ENCODE measurements around the gene USP31.

The USP31 gene

DNA sequence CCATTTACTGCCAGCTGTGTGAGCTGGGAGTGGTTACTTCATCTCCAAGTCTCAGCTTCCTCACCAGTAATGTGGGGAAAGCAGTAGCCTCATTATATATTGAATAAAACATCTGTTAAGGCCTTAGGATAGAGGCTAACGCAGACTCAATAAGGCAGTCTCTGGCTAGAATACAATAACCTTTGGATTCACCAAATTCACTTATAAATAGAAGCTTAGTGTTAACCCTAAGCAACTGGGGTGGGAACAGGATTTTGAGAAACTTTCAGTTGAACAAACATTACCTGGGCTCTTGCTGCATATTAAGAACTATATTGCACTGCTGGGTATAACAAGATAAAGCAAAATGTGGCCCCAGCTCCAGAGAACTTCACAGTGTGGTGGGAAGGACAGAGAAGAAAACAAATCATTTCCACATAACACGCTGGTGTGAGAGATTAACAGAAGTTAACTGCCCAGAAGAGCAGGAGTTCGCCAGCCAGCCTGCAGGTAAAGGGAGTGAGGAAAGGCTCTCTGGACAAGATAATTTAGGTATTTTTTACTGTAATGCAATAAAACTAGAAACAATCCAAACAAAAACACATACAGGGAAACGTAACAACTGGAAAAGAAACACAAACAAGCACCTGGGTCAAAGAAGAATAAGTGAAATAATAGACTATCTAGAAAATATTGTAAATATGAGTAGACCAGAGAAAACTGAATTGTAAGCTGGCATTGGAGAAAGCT lies 57.0 kb downstream of the USP31 start:
- no peak for DNase-seq

DNA sequence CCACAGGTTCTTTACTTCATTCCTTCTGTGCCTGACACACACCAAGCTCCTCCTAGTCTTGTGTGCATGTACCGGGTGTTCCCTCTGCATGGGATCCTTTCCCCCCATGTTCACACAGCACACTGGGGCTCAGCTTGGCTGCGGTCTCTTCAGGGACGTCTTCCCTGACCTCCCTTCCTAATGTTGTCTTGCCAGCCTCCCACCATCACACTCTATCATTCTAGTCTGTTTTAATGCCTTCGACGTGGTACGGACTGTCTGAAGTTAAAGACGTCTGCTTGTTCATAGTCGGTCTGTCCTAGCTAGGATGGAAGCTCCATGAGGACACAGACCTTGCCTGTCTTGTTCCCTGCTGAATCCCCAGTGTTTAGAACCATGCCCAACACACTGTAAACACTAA lies 60.1 kb downstream of the USP31 start:
- no peak for DNase-seq

DNA sequence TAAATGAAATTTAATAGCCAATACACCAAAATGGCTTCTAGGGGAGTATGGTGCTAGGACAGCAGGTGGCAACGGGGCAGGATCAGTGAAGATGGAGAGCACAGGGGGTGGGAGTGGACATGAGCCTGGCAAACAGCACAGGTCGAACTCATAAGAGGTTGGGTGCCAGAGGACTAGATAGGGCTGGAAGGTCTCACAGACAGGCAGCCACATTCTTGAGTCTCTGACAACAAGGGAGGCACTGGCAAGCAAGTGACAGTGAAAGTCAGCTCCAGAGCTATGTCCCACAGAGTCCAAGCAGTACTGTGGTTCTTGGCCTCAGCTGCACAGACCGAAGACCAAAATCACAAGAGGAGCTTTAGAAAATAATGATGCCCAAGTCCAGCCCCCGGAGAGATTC lies 61.2 kb downstream of the USP31 start:
- DNase-seq, result no peak

DNA sequence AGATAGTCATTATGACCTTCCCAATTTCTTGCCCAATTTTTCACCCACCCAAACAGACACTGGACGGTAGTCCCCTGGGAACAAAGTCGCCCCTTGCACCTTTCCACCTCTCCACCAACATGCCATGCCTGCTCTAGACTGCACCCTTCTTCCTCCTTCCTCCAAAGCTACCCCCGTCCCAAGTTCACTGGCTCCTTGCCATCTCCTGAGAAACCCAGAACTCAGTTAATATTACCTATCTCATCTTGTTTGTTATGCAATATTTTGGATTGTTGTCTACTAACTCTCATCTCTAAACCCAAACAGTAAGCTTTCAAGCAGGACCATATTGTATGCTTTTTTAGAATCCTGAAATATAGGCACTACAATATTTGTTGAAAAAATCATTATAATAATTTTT lies 63.3 kb downstream of the USP31 start:
- DNase-seq, result no peak

DNA sequence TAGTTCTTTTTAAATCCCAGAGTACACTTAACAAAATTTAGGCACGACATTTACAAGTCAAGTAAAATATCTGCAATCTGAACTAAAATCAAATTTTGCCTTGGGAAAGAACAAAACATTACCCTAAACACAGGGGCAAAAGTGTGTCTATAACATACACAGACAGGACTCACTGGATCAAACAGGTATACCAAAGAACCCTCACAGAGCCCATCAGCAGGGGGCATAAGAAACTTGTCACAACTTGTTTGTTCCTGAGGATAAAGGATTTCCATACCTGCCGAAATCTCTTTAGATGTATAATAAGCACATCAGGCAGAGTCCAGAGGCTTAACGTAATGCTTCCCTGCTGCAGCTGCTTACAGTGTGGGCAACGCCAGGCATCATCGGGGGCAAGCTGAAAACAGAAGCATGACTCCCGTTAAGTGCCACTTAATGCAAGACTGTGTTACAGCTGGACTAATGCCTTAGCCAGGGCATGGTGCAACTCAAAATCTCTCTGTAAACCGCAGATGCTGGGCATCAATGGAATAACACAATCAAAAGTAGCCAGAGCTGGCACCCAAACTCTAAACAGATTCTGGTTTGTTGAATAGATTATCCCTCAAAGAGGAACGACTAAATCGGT lies 67.0 kb downstream of the USP31 start:
- DNase-seq, result peak; percentile 10

DNA sequence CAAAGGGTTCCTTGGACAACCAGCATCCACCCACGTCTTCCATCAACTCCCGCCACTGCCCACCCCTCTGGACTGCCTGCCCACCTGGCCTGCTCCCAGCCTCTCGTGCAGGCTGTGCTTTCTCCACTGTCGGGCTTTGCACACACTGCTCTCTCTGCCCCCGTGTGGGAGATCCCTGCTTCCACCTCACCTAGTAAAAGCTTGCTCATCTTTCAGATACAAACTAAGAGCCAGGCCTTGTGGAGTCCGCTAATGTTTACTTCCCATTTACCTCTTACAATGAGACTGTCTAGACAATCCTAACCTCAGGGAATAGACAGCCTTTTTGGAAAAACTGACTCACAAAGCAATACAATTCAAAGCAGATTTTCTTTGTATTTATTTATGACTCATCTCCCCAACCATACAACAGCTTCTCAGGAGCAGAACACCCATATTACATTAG lies 67.6 kb downstream of the USP31 start:
- no peak for DNase-seq

DNA sequence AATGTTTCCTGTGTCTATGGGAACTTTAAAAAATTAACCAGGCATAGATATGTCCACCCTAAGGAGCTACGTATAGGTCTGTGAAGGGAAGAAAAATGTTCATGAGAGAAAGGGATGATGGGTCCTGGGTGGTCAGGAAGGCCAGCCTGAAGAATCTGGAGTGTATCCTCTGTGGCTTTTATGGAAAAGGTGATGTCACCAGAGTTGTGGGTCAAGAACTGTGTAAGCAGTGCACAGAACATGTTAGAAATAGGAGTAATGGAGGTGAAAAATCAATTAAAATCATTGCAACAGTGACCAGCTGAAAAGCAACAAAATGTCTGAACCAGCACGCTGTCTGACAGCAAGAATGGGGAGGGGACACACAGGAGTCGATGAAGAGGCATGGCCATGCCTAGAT lies 68.5 kb downstream of the USP31 start:
- no peak for DNase-seq

DNA sequence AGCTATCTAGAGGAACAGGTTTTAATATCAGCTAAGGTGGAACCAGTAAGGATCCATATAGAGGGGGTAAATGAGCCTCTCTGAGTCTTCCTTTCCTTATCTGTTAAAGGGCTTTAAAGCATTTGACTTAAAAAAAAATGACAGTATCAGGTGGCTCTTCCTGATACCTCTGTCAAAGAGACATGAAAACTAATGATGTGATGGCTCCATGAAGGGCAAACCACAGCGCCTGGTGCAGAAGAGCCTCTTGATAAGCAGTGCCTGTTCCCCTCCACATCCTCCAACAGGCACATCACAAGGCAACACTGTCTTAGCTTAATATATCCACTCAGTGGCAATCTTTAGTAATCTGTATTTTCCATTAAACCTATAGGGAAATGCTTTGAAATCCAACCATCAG lies 68.9 kb downstream of the USP31 start:
- DNase-seq, result no peak

DNA sequence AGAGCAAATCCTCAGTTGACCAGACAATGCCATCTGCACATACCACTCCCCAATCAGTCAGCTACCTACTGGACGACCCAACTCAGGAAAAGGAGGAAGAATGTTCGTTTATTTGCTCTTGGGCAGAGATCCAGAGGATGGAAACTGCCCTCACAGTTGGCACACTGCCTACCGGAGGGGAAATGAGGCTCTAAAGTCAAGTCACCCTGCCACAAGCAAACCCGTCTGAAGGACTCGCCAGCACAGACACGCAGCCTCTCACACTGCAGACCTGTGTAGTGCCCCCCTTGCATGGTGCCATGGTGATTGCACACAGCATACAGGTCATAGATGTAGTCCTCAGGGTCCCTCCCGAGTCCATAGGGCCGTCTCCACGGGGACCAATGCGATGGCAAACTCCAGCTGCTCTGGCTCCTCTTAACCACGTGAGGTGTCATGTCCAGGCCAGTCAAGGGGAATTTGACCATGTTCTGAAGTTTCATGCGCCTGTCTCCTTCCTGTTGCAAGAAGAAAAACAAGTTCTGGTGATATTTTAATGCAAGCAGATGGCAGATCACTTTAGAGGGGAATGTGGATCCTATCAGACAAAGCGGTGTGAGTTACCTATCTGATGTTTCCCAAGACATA lies 69.5 kb downstream of the USP31 start:
- no peak for DNase-seq

DNA sequence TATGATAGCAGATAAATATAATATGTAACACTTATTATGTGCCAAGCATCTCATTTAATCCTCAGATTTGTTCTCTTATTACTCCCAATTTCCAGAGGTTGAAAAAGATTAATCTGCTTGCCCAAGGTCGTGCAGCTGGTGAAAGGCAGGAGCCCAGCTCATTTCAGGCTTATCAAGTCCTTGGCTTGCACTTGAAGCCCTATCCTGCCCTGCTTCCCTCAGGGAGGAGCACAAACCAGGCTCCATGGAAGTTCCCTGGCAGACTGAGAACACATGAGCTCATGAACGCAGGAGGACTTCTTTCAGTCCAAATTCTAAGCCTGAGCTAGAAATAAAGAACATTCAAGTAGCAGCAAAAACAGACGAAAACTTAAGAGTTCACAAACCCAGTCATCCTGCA lies 74.8 kb downstream of the USP31 start:
- DNase-seq, result no peak

DNA sequence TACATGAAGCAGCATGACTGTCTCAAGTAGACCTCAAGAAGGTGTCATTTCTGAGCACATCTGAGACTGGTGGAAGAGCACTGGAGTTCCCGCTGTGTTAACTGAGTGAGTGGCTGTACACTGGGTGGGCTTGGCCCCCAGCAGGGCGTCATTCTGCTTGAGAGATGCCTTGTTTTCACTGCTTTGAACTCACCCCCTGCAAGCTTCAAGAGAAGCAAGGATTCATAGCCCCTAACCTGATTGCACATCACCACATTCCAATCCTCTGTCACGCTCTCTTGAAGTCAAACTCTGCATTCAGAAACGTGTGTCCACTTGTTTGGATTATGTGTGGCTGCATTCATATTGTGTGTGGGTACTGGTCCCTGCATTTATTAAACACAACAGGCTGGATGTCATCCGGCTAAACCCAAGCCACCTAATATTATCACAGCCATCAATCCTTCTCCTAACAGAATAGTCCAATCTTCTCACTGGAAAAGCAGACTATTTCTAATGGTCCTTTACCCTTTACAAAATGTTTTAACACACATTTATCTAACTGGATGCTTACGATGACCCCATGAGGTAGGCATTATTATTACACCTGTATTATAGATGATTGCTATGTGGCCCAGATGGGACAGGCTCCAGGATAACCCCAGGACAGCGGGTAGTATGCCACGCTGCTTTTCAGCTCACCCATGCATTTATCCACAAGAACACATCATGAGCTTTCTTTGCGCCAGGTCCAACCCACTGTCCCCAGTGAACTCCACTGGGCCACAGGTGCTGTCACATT lies 76.3 kb downstream of the USP31 start:
- peak; percentile 4 for DNase-seq

DNA sequence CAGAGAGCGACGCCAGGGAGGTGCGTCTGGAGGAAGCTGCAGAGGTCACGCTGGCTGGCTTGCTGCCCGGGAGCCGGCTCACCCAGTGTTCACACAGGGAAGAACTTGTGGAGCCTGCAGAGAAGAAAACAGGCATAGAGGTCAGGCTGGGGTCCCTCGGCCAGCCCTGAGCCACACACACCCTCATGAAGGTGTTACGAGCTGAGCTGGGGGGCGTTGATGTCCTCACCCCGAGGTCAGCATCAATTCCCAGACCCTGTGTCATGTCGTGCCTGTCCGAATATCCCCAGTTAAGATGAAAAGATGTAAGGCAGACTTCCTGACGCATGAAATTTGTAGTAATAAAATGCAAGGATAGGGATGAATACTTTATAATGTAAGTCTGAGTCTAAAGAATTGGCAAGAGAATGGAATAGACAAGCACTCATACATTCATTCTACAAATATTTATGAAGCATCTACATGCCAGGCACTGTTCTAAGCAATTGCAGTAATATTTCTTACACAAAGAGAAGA lies 77.1 kb downstream of the USP31 start:
- DNase-seq, result no peak

DNA sequence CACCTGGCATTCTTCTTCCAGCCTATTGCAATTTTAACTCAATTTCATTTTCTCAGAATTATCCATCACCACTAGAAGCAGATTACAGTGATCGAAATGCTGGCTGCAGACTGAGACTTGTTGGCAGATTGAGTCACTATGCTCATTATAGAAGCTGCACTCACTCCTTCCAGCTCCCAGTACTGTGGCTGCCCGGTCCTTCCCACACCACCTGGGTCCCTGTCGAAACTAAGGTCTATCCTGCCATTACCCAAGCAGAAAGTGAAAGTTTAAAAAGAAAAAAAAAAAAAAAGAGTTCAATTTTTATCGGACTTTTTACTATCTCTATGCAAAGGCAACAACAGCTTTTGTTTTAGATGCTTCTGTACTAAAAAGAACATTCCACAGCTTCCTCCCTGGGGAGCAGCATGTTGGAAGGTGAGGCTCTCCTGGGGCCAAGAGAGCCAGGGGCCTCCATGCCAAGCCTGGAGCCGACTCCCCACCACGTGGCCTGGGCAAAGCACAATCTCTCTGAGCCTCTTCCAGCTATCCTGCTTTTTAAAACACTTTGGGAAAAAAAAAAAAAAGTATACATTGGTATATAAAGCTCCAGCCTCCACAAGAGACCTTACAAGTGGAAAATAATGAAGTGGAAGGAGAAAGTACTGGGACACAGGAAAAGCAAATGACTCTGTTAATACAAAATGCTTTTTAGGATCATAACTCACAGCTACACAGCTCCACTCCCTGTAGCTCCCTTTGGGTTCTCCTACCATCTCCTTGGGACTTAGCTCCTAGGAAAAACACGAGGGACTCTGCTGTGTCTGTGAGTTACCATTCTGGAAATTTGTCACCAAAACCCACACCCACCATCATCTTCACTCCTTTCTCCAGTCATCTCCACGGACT lies 77.8 kb downstream of the USP31 start:
- DNase-seq, result peak; percentile 41

DNA sequence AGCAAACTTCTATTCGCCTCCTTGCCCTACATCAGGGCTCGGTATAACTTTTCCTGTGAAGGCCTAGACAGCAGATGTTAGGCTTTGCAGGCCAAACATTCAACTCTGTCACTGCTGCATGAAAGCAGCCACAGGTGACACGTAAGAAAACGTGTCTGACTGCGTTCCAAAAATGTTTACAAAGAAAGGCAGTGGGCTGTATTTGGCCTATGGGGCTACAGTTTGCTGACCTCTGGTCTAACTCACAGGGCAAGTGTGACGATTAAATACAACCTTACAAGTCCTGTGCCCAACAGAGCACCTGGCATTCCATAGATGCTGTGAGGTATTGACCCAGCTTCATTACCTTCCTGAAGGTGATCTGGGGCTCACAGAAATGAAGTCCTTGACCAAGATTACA lies 79.4 kb downstream of the USP31 start:
- DNase-seq, result no peak

DNA sequence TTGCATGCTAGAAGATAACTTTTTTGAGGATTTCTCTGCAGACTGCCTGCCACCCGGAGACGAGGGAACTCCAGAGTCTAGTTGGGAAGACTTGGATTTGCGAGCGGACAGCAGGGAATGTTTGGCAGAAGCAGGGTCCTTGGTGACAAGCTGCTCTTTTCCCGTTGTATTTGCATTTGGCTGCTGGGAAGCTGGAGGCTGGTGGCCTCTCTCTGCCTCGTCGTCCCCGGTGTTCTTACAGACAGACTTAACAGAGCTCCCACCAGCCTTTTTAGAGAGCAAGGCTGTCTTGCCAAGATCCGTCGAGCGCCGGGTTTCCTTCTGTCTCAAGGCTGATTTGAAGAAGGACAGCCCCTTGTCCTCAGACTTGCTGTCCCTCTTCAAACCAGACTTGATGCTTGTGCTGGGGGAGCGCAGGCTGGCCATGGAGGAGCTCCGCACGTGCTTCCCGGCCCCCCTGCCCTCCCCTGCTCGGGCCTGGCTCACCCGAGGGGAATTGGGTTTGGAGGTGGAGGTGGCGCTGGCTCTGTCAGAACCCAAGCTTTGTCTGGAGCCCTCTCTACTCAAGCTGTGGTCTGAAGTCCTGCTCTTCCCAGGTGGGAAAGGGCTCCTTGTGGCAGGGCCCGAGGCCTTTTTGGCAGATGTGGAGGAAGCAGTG lies 81.0 kb downstream of the USP31 start:
- DNase-seq, result no peak

DNA sequence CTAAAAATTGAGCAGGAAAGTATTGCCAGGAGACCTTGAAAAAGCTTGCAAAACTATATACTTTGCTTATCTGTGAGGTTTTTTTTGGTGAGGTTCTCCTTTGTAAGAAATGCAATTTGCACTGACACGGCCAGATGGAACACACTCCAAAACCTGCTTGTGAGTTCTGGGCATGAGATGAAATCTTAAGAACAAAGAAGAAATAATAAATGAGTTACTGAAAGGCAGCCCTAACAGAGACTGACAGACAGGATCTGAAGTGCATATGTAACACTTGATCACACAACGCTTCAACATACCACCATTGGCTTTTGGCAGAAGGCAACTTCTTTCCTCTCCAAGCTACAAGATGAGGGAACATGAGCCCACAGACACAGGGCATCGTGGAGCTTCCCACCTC lies 82.6 kb downstream of the USP31 start:
- no peak for DNase-seq

DNA sequence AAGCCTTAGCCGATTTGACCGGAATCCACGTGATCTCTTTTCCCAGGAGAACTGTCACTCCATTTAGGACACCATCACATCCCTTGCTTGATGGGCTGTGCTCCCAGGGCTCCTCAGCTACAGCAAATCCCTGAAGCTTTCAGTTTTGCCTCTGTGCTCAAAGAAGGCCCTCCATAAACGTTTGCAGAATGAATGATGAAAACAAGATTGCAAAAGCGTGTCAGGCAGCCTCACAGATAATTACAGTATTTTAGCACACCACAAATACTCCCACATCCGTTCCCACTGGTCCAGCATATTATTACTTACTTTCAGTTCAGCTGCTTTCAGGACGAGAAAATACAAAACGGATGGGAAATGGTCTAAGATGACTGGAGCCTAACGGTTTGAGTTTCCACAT lies 84.6 kb downstream of the USP31 start:
- DNase-seq, result peak; percentile 99

DNA sequence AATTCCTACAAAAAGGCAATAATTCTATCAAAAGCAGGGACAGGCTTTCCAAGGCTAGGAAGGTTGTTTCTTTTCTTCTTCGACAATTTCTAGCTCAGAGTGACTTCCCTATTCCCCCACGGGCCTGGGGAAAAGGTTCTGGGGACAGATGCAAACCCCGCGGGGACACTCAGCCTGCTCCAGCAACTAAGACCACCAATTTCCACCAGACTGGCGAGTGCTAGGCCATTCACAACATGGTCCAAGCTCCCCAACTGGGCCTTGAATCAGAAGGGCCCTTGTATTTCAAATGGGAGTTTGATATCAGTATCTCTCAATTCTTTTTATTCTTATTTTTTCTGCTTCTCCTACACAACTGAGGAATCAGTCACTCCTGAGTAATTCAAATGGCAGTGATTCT lies 86.7 kb downstream of the USP31 start:
- peak; percentile 29 for DNase-seq

DNA sequence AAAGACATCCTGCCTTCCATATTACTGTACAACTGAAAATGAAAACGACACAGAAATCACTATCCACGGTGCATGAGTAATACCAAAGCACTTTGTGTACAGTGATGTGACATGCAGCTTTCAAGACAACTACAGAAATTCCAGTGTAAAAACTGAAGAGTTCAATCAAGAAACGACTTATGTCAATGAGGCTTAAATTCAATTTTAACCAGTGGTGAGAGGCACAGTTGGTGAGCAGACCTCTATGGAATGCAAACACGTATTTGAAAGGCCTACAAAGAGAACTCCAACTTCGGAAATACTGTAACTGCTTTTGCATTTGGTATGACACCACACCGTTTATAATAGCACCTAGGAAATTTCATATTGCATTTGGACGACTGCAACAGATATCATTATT lies 87.6 kb downstream of the USP31 start:
- DNase-seq, result peak; percentile 9

DNA sequence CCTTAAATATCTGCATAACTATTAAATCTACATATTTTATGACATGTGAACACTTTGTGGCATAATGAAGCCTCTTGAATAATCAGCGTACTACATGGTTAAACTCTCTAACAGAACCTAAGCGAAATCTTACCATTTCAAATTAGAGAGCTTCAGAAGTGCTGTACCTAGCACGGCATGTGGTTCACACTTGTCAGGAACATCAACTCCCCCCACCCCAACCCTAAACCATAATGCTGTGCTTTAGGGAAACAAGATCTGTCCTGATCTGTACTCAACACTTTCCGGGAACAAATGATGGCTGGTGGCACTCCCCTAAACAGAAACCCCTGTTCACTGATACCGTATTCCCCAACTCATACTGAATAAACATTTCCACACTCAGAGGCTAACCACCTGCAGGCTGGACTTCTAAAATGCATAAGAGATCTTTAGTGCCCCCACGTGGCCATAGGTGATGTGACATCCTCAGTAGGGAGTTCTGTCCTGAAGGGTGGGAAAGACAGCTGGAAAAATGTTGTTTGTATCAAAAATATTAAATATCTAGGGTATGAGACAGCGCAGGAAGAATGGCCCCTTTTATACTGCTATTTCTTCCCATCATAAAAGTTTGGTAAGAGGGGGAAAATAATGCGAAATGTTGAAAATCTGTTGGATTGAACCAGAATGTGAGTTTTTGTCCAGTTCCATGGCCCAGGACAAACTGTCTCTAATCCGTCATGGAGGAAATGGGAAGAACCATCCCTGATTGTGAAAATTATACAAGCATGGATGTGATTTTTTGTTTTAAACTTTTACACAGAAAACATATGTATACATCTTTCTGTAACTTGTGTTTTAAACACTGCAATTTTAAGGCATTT lies 88.6 kb downstream of the USP31 start:
- peak; percentile 82 for DNase-seq

DNA sequence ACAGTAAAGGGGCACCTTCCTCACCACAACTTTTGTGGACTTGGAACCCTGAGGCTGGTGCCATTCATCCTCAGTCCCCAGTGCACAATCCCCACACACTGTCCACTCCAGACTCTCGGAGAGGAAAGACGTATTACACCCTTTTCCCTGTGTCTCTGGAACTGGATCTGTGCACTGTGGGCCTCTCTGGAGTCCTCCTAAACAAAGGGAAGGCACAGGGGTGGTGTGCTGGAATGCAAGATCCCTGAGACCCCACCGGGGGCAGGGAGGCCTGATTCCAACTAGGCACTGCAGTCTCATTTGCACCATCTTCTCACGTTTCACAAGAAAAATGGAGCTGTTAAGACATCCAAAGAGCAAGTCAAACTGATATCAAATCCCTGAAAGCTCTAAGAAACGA lies 89.8 kb downstream of the USP31 start:
- DNase-seq, result no peak
